RKO (cell line): ENCODE measurements around the gene THBD.

Source experiments
- DNase-seq: peaks from one replicate; pipeline ENCODE4 v3.0.0-alpha.2; 2016; ENCODE audit warnings: low spot score

Gene THBD

DNA sequence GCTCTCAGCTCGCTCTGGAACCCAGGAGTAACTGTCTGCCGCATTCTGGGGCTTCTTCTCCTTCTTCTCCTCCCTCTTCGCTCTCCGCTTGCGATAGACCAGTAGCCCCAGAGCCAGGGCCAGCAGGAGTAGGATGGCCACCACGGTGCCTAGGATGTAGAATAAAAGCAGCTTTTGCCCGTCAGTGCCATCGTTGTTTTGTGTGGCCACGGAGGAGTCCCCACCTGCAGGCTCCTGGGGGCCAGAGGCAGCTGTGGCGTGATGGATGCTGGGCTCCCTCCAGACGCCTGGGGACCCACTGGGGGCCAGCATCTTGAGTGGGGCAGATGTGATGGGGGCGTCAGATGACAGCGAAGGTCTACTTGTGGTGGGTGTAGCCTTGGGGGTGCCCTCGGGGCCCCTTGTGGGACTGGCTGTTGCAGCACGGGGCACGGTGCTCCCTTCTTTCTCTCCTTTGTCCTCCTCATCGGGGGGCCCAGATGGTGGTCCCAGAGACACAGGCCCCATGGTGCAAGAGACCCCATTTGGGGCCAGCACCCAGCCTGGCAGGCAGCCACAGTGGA lies 34.9 kb upstream of the THBD start:
- no peak for DNase-seq

DNA sequence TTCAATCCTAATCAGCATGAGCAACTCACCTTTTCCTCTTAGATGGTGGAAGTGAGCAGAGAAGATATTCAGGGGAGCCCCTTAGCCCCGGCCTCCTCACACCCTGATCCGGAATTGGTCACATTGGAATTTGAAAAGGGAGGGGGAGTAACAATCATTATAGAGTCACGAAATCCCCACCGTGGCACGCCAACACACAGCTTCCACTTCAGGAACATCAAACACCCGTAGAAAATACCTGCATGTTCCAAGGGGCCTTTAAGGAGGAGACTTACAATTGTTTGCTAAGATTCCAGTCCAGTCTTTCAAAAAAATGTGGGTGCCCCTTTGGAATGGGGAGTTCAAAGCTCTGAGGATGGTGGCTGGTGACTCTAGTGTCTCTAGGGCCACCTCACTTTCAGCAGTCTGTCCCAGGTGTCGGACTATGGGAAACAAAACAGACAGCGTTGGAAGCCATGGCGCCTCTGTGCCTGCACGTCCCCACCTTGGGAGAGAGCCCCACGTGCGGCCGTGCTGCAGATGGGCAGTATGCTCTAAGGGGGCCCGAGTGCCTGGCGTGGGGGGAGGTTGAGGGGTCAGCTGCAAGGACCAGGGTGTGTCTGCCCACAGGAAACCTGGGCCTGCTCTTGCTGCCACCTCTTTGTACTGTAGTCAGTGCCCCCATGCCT lies 34.2 kb upstream of the THBD start:
- DNase-seq, result no peak

DNA sequence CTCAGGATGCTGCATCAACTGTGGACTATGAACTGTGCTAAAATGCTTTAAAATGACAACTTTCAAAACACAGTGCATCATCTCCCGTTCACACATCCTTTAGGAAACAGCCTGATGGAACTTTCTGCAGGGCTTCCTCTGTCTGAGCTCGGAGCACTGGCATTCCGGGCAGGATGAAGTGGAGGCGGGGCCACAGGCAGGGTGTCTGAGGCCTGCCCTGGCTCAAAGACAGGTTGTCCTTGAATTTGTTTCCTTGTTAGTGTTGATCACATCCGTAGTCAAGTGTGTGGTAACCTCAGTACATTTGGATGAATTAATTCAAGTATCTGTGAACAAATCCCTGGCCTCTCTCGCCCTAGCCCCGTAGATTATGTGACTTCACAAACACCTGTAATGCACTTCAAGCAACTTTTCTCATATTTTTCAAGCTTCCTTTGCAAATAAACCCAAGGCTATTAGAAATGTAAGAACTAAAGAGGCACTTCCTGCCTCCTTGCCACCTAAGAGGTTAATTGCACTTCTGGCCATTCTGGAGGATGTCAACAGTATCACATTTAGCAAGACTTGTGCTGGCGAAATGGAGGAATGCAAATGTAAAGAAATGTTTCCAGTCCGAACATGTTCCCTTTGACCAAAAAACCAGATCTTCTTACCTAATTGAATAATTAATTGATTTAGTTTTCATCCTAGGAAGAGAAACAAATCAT lies 33.5 kb upstream of the THBD start:
- no peak for DNase-seq

DNA sequence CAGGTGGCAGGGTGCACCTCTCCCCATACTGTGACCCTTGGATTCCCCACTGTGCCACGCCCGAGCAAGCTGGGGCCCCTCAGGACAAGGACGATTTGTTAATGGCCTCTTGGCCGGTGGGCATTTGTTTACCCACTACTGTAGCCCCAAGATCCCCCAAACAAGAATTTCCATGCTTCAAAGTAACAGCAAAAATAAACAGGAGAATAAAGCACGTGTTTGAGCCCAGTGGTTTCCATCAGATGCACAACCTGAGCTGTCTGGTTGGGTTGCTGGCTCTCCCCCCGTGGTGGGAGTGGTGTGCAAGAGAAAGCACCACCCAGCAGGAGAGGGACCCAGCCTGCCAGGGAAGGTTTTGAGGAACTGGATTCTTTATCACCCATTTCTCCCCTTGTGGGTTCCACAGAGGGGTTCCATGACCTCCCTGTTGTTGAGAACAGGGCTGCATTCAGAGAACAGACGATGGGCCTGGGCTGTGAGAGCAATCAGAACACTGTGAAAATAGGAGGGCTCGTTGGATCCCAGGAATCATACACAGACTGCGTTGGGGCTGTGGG lies 31.9 kb upstream of the THBD start:
- no peak for DNase-seq

DNA sequence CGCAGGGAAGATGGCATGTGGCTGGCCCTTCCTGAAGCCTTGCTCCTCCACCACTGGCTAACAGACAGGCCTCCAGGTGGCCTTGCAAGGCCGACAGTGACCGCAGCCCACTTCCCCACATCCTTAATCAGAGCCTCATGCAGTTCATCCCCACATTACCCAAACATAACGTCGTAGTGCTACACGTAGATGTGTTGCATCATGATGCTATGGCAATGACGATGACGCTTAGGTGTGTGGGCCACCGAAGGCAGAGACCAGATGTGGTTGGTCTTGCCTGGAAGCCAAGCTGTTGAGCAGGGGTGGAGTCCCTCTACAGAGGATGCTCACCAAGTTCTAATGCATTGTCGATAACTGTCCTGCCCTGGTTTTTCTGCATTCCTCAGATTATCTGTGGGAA lies 31.0 kb upstream of the THBD start:
- DNase-seq, result no peak

DNA sequence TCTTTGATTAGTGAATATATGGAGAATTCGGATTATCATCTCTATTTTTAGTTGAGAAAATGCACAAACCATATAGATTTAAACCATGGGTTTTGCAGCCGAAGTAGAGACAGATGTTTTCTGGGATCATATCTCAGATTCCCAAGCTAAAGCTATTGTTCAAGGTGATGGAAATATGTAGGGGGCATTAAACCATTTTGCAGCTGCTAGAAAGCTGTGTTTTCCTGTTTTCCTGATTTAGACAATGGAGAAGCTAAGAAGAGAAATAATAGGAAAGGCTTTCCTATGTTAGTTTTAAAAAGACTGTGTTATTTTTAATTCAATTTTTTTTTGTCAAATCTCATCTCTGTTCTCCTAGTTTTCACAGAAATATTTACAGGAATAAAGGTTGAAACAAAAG lies 30.5 kb upstream of the THBD start:
- DNase-seq, result no peak

DNA sequence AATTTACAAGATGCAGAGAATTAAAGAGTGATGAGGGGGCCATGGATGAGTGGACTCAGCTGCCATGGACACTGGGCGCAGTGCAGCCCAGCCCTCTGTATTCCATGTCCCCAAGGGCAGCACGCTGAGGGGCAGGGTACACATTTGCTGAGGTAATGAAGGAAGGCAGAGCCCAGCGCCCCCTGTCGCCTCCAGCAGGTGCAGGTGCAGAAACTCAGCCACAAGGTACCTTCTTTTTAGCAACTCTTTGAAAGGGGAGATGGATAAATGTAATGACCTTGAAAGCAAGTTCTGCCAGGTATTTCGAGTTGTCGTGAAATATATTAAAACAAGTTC lies 29.5 kb upstream of the THBD start:
- DNase-seq, result no peak

DNA sequence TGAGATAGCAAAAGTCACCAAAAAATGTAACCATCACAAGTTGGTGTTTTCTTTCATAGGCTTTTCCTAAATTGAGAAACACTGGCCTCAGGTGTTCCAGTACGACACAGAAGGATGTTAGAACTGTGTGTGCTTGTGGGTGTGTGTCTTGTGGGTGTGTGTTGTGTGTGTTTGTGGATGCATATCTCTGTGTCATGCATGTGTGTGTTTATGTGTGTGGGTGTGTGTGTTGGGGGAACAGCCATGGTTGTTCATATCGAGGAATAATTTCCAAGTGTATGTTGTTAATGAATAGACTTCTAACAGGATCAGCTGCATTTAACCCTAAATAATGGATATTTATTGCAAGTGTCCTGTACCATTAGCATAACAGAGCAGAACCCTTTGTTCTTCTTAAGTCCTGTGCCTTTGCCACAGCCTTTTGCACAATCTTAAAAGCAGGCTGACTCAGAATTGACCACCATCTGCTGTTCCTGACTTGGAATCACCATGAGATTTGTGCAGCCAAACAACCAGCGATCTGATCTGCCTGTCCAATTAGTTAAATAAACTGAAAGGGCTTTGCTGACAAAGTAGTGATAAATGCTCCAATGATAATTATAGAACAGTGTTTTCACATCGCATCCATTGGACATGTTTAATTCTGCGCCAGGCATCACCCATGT lies 29.0 kb upstream of the THBD start:
- no peak for DNase-seq

DNA sequence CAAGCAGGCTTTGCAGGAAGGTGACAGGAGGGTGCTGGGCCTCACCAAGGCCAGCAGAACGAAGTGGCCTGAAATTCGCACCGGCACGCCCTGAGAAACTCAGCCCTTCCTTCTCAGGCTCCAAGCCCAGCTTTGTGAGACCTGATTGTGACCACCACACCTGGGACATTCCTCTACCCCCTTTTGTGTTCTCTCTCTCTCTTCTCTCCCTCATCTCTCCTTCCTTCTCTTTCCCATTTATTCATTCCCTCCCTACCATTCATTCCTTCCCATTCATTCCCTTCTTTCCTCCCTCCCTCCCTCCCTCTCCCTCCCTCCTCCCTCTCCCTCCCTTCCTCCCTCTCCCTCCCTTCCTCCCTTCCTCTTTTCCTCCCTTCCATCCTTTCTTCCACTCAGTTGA lies 27.8 kb upstream of the THBD start:
- no peak for DNase-seq

DNA sequence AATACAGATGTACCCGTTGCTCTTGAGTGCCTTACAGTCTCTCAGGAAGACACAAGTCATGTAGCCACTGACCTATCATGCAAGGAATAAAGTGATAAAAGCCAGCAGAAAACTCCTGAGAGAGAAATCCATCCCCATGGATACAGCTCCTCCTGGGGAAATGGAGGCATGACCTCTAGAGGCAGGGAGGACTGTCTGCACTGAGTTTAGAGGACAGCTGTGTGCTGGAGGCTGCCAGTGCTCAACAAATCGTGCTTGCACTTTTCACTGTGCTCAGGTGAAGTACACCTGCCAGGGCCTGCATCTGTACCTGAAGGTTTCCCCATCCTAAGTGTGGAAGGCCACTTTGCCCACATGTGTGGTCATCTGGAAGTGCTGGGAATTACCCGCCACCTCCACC lies 24.6 kb upstream of the THBD start:
- no peak for DNase-seq

DNA sequence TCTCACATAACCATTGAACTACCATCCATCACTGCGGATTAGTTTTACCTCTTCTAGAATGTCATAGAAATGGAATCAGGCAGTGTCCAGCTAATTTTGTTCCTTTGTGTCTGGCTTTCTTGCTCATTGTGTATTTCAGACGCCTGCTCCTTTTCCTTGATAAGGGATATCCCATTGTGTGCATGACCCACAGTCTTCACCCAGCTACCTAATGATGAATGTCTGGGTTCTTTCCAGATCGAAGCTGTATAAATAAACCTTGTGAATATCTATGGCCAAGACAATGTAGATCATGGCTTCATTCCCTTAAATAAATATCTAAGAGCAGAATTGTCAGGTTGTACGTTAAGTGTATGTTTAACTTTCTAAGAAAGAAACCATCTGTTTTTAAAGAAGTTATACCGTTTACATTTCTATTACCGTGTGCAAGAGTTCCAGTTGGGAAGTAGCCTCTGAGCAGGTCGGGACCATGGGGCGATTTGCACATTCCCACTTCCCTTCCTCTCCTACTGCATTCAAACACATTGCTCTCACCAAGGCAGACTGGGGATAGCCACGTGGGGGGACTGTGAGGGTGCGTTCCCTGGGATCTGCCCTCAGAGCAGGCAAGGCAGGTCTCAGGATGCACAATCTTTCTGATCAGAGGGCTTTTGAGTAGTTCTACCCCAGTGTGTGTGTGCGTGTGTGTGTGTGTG lies 23.6 kb upstream of the THBD start:
- DNase-seq, result no peak

DNA sequence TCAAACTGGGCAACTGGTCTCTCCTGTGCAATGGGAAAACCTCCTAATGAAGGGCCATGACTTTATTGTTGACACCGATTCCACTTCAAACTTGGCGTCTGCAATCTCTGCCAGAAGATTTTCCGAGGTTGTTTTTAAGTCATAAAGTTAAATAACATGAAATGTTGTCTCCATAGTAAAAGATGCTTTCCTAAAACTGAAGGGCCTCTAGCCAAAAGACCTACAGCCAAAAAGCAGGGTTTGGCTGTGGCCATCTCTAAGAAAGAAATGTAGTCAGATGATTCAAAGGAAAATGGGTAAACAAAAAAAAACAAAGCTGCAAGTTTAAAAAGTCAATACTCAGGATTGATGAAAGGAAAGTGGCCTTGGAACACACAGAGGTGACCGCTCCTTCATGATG lies 22.5 kb upstream of the THBD start:
- DNase-seq, result no peak

DNA sequence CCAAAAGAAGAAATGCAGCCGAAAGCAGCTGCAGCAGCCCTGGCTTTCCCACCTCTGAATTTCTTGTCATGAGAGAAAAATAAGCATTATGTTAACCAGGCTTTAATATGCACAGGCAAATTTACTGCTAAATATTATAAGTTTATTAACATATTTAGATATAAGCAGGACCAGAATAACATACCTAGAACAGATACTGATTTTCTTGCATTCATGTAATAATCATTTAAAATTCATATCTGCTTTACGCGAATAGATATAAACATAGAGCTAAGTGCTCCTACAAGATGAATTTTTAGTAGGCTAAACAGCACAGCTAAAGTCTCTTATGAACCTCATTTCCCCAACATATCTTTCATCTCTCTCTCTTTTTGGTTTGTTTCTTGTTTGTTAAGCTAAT lies 21.9 kb upstream of the THBD start:
- DNase-seq, result no peak

DNA sequence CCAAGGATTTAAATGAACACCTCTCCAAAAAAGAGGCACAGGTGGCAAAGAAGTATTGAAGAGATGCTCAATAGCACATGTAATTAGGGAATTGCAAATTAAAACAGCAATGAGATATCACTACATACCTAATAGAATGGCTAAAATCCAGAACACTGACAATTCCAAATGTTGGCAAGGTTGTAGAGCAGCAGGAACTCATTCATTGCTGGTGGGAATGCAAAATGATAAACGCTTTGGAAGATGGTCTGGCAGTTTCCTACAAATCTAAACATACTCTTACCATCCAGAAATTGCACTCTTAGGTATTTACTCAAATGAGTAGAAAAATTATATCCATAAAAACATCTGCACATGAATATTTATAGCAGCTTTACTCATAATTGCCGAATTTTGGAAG lies 19.6 kb upstream of the THBD start:
- DNase-seq, result no peak

DNA sequence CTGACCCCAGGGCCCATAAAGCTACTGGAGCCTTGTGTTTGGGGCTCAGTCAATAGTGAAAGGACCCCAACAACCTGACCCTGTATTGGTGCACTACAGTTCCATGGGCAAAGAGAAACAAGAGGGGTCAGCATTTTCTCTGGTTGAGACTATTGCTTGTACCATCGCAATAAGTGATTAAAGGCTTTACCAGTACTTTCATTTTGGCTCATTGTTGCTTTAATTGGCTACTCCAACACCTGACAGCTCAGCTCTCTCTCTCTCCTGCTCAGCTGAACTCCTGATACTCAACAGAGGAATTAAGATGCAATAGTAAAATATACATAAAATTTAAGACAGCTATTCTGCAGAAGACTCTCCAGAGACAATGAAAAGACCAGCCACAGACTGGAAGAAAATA lies 18.8 kb upstream of the THBD start:
- DNase-seq, result no peak

DNA sequence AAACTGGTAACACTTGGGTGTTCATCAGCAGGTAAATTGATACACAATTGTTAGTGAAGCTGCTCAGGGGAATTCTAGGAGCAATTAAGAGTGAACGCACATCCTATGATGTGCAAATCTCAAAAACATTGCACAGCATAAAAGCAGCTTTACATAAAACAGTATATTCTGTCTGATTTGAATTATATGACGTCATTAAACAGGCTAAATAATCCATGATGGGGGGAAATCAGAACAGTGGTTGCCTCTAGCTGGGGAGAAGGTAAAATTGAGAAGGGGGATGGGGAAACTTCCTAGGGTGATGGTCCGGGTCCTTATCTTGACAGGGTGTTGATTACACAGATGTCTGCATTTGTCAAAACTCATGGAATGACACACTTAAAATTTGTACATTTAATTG lies 17.3 kb upstream of the THBD start:
- no peak for DNase-seq

DNA sequence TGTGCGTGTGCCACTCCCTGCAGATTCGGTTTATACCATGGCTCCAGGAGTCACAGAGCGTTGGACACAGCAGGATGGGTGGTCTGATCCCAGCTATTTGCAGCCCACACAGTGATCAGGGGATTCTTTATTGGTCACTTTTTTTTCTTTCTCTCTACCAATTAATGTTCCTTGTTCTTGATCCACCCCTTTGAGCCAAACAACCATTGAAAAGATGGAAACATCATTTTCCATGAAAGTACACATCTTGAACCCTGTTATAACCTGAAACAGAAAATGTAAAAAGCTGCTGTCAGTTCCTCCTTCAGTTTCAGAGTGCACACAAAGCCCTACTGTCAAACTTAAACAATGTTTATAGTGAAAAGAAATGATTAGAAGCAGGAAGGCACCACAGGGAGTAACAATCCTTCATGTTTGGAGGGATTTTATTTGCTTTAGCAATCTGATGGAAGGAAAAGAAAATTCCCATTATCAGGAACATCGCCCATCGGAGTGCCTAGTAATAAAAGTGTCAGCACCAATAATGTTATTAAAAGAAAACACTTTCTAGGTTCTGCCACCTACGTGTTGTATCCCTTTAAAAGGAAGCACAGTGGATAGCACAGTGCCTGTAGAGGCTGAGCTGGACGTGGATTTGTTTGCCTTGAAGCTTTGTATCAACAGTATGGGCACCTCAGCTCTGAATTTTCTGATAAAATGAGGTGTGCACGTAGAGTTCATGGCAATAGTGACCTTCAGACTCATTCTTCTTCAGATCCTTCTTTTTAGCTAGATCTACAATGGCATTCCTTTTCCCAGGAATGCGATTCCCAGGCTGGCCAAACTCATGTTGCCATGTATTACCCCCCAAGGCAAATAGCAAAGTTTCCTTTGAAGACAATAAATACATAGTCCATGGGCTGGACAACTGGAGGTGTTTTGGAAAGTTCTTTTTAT lies 16.1 kb upstream of the THBD start:
- no peak for DNase-seq

DNA sequence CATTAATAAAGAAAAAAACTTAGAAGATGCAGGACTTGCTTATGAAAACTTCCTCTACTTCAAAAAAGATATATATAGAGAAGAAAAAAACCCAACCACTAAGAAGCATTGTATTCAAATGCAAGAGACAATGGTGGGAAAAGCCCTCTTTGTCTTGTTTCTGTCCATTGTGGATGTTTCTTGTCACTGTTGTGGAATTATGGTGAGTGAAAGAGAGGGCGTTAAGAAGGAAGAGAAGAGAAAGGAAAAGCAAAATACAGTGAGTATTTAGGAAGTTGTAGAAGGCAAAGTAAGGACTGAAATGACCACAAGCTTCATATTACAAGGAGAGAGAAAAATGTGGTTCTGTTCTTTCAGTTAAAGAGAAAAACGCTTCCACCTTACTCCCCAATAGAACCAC lies 14.1 kb upstream of the THBD start:
- no peak for DNase-seq

DNA sequence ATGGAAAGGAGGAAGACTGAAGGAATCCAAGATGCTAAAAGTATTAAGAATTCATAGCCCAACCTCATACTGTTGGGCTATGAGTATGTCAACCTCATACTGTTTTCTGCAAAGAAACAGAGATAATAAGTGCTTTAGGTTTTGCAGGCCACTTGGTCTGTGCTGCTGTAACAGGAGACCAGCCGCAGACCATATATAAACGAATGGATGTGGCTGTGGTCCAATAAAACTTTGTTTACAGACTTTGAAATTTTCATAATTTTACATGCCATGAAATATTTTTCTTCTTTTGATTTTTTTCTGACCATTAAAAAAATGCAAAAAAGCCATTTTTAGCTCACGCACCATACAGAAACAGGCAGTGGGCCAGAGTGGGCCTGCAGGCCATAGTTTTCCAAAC lies 13.7 kb upstream of the THBD start:
- no peak for DNase-seq

DNA sequence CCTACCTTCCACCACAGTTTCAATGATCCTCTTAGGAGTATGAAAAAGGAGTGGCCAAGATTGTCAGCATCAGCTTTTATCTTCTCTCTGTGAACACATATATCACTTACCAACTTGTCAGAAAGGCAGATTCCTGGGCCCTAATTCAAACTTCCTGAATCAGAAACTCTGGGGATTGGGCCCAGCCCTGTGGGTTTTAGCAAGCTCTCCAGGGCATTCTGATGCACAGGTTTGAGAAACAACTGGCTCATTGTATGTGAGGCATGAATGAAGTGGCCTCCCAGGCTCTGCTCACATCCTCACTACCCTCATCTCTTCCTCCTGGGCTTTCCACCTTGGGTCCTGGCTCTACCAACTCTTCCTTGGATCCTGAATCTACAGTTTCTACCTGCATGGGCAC lies 13.2 kb upstream of the THBD start:
- DNase-seq, result no peak
